Stimulated activated CD8-positive, alpha-beta memory T cell treated with anti-CD3 and anti-CD28 coated beads, Interleukin-7, amount 100 ng/mL, for 1 hour (primary cell): Measurements from ENCODE around the gene ADH5.
"Not testable (repeated sequence)": the region's sequence is repeated elsewhere in the genome, so short reads cannot be mapped to it uniquely, and the experiment has no call there.

ENCODE experiments used
- DNase-seq, 2 donors: peaks; one replicate each; pipeline ENCODE4 v3.0.0-alpha.2; 2020; ENCODE audit warnings: low read depth in 2 of 2

Gene ADH5

GRCh38 chr4:99084595-99084994 lies 4.0 kb downstream of the ADH5 start:
- no peak for DNase-seq

- DNase-seq, result no peak
These were observed 6.4 kb downstream of the ADH5 start for GRCh38 chr4:99082192-99082591.

GRCh38 chr4:99080869-99081268 lies 7.7 kb downstream of the ADH5 start:
- not testable (repeated sequence) for DNase-seq

- DNase-seq, result no peak
These were observed 8.8 kb downstream of the ADH5 start for GRCh38 chr4:99079625-99080295.

GRCh38 chr4:99078931-99079624 lies 9.5 kb downstream of the ADH5 start:
- DNase-seq, result no peak

GRCh38 chr4:99078336-99078735 lies 10.3 kb downstream of the ADH5 start:
- DNase-seq, result no peak

GRCh38 chr4:99077177-99077576 lies 11.4 kb downstream of the ADH5 start:
- DNase-seq, result no peak

- DNase-seq, result no peak
These were observed 12.2 kb downstream of the ADH5 start for GRCh38 chr4:99076292-99076976.

- DNase-seq, result no peak
These were observed 13.8 kb downstream of the ADH5 start for GRCh38 chr4:99074816-99075215.

GRCh38 chr4:99071159-99071558 lies 17.4 kb downstream of the ADH5 start:
- DNase-seq, result no peak

GRCh38 chr4:99067617-99068016 lies 21.0 kb downstream of the ADH5 start:
- no peak for DNase-seq

- DNase-seq, result not testable (repeated sequence)
These were observed 23.1 kb downstream of the ADH5 start for GRCh38 chr4:99065521-99065920.

GRCh38 chr4:99062120-99062519 lies 26.5 kb downstream of the ADH5 start:
- DNase-seq, result no peak

GRCh38 chr4:99061048-99061700 lies 27.4 kb downstream of the ADH5 start:
- no peak for DNase-seq

- DNase-seq, result no peak
These were observed 29.0 kb downstream of the ADH5 start for GRCh38 chr4:99059550-99059949.

- DNase-seq, result no peak
These were observed 30.4 kb downstream of the ADH5 start for GRCh38 chr4:99058228-99058627.

GRCh38 chr4:99054428-99054994 lies 34.1 kb downstream of the ADH5 start:
- DNase-seq, result no peak

- no peak for DNase-seq
These were observed 35.7 kb downstream of the ADH5 start for GRCh38 chr4:99052902-99053301.

GRCh38 chr4:99047710-99048109 lies 40.9 kb downstream of the ADH5 start:
- DNase-seq, result no peak

- DNase-seq, result no peak
These were observed 45.2 kb downstream of the ADH5 start for GRCh38 chr4:99043346-99043745.

GRCh38 chr4:99038213-99038612 lies 50.4 kb downstream of the ADH5 start:
- DNase-seq, result no peak

- DNase-seq, result no peak
These were observed 54.6 kb downstream of the ADH5 start for GRCh38 chr4:99033956-99034355.
